GM18870 (cell line): ENCODE data around the gene GPBP1L1.

ENCODE experiments used
- ATAC-seq: cut with Tn5 transposase; IDR thresholded peaks from one replicate; pipeline ENCODE4 v1.9.1; 2021; ENCODE audit warnings: moderate library complexity; ENCODE audit not compliant: unreplicated experiment

The GPBP1L1 gene

DNA sequence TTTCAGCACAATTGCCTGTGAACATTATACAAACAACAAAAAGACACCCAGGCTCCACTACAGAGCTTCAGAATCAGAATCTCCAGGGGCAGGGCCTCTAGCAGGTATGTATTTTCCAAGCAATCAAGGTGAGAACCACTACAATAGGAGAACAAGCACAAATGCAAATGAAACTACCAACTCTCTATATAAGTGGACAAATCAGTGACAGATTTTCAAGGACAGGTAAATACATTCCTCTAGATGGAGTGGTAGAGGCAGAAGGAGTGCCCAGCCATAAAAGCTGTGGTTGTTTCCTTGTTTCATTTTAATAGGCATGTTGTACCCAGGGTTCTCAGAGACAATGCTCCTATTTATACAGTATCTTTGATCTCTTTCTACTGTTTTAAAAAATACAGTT lies 42.4 kb downstream of the GPBP1L1 start:
- no peak for ATAC-seq

DNA sequence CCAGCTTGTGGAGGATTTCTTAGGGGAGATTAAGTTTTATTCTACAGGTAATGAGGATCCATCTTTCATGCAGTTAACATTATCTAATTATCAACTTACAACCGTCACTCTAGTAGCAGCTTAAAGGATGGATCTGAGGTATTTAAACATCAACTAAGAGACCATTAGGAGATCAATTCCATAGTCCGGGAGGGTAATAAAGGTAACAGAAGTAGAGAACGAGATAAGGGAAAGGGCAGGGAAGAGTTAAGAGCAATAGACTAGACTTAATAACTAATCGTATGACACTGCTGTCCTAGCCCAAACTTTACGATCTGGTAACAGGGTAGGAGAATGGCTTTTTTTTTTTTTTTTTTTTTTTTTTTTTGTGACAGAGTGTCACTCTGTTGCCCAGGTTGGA lies 43.0 kb downstream of the GPBP1L1 start:
- ATAC-seq: no peak

DNA sequence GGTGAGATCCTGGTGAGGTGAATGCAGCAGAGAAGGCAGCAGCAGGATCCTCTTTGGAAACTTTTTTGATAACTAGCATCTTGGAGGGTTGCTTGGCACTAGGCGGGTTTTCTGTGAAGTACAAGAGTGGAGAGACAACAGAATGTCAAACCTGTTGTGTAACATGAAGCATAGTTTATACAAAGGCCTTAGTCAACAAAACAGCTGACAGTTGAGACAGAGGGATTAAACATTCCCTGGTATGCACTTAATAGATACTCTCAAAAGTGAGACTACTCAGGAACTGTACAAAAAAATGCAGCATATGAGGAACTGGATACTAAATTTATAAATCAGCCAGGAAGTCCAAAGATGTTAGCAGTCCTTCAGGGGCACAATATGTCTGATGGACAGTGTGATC lies 46.0 kb downstream of the GPBP1L1 start:
- ATAC-seq: no peak

DNA sequence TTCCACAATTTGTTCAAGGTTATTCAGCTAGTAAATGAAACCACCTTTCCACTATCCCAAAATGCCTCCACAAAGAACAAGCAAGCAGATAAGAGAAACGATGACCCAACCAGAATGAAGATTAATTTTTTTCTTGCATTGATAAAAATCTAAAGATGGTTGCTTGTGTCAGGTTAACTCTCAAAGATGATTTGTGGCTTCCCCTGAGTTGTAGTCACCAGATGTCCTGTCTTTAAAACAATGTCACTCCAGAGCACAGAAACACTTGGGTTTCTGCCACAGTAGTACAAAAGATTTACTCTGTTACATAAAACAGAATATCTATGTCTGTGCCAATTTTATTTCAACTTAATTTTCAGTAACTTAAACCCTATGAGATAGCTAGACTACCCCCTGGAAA lies 51.1 kb downstream of the GPBP1L1 start:
- ATAC-seq: no peak

DNA sequence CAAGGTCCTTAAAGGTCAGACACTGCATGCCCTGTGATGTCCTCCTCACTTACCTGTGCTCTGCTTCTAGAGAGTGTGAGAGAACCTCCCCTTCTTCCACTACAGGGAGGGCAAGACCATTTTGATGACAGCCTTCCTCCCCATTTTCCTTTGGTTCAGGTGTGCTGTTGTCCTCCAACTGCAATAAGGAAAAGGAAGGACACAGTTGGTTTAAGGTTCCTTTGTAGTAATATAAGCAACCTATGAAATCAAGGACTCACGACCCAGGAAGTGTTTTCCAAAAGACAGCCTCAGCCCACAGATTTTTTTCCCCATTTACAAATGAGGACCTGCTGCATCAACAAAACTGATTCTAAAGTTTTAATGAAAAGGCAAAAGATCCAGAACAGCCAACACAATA lies 55.9 kb downstream of the GPBP1L1 start:
- no peak for ATAC-seq

DNA sequence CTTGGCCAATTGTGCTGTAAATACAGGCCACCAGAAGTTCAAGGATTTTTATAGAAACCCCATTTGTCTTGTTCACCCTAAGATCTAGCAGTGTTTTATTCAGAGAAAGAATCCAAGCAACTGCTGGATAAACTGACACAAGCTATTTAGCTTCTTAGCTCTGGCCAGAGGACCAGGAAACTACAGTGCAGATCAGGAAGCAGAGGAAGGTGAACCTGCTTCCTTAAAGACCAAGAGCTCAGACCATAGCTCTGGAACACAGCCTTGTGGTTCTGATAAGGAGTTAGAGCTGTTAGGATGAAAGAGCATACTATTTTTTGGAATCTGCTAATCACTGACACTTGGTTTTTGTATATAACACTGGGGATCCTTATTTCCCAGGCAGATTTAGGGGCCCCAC lies 57.3 kb downstream of the GPBP1L1 start:
- ATAC-seq: no peak

DNA sequence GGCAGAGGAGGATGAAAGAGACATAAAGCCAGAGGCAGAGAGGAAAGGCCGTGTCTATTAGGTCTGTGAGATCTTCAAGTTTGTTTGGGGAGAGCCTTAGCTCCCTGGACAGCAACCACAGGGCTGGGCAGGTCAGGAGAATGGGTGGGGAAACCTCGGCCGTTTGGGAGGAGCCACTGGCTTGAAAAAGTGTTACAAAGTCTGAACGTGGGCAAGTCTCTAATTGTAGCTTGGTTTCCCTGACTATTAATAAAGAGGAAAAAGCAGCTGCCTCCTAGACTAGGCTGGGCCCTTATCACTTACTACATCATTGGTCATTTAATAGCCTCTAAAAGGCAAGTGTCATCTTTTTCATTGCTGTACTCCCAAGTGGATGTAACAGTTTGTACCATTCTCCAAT lies 62.4 kb downstream of the GPBP1L1 start, which contains the start of gene CCDC17:
Gene CCDC17 (minus strand): TSS at position 83 of the 400 bp plus-strand sequence. CDS start 145 bp downstream, outside the sequence.
- no peak for ATAC-seq

DNA sequence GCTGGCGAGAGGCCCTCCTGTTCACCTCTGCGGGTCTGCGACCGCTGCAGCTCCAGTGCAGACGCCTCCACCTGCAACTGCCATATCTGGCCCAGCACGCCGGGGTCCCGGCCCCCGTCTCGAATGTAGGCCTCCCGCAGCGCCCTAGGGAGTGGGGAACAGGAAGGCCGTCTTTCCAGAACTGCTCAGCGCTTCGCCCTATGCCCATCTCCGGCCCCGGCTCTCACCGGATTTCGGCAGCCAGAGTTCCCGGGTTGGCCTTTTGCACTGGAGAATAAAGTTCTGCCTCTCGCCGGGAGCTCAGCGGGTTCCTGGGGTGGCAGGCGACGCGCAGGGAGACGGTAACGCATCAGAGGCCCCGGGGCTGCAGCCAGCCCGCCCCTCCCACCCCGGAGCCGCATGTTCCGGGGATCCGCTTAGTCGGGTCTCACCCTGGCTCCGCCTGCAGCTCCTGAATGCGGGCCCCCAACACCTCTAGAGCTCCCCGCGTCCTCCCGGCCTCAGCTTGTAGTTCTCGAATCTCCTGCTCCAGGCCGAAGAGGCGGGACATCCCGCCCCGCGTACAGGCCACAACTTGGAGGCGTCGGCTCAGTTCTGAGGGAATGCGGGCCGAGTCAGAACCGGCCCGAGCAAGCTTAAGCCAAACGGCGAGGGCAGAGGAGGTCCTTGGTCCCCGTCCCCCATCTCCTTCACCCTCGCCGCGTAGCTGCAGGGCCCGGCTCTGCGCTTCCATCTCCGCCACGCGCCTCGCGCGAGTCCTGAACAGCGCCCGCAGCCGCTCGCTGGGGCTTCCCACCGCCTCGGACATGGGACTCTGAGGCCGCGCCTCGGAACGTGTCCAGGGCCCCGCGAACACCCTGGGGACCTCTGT lies 63.6 kb downstream of the GPBP1L1 start:
- no peak for ATAC-seq

DNA sequence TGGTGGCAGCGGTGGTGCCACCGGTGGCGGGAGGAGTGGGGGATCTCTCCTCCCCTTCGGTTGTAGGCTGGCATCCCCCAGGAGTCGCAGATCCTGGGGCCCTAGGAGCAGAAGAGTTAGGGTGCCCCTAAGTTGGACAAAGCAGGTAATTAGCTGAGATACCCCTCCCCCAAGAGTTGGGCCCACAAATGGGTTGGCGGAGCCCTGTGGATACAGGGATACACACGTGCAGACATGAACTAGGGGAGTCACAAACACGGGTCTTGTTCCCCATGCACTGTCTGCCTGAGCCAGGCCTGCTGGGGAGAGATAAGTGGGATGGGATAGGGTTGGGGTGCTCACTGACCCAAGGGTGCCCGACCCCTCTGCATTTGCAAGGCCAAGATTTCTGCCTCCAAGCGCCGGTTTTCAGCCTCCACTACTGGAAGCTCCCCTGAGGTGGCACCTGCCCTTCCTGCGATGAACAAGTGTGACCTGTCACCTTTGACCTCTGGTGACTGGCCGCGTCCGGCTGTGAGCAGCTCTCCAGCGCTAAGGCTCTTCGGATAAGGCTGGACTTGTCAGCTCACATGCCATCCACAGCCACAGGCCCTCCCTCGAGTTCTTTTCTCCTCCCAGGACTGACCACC lies 64.3 kb downstream of the GPBP1L1 start:
- ATAC-seq: no peak

DNA sequence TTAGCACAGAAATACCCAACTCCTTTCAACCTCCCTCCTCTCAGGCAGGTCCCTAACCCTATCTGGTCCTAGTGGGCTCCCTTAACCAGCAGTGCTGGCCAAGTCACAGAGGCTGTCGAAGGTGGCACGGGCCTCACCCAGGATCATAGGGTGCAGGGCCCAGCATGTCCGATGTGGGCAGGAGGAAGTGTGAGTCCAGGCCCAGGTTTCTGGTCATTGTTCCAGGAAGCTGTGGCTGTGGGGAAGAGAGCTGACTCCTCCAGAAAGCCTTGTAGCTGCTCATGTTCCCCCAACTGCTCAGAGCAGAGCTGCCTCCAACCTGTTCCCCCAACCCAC lies 64.9 kb downstream of the GPBP1L1 start:
- no peak for ATAC-seq

DNA sequence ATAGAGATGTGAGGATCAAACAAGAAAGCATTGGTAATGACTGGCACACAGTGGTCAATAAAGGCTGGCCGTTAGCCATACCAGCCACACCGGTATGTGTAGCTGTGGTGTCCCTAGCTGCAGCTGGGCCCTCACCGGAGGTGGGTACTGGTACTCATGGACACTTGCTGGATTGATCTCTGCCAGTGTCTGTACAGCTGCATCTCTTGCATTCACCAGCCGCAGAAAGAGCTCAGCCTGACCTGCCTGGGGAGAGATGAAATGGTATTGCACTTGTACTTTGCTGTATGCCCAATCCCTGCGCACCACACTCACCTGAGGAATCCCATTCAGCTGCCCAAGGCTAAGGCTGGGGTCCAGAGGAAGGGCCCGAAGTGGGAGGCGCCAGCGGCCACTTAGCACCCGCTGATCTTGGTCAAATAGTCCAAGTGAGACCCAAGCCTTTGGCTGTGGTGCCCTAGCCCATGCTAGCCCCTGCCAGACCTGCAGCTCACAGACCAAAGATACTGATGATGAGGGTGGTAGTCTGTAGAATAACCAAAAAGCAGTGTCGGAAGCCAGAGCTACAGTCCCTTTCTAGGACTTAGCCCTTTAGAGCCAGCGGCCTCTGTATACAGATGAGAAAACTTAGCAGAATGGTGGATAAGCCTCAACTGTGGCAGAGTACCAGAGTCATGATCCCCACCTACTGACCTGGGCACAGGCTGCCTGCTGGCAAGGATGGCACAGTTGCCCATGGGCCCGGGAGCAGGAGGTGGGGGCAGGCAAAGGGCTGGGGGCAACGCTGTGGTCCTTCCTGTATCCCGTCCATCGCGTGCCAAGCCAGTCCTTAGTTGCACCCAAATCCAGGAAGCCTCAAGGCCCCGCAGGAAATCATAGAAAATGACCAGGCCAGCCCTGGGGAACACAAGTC lies 65.5 kb downstream of the GPBP1L1 start:
- no peak for ATAC-seq

DNA sequence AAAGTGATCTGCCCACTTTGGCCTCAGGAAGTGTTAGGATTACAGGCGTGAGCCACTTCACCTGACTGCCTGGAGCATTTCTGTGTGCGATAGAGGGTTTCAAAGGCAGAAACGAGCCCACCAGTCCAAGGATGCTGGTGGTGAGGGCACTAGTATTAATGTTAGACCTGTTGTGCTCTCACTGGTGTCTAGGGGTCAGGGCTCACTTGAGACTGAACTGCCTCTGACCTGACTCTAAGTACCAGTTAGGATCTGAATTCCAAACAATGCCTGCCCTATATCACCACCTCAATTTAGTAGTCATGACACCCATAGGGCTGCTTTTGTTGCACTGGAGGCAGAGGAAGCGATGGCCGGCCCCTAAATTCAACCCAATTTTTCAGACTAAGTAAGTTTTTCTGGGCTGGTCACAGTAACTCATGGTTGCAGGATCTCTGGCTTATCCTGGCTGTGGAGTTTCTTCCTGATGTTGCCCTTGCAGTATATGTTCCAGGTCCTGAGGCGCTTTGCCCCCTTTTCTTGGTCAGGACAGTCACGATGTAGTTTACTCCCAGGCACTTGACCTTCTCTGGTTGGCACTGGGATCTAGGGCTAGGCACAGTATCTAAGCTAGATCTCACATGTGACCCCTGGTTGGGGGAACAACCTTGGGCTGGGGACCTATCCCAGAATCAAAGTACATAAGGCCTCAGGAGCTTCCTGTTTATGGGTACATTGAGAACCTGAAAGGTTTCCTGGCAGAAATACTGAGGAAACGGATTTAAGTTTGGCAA lies 67.0 kb downstream of the GPBP1L1 start:
- ATAC-seq: no peak

DNA sequence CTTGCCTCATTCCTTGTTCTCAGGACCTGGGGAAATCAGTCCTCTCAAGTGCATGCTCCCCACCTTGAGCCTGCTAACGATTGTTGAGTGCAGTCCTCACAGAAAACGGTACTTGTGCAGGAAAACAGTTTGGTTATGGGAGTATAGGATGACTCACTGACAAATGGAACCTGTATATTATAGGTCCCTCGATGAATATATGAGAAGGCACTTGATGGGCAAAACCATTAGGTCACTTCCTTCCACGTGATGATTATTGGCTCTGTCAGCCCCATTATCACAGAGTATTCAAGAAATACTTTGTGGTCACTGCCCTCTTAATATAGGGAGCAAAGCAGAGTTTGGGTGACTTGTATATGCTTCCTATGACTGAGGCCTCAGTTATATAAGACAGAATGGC lies 68.7 kb downstream of the GPBP1L1 start:
- ATAC-seq: no peak

DNA sequence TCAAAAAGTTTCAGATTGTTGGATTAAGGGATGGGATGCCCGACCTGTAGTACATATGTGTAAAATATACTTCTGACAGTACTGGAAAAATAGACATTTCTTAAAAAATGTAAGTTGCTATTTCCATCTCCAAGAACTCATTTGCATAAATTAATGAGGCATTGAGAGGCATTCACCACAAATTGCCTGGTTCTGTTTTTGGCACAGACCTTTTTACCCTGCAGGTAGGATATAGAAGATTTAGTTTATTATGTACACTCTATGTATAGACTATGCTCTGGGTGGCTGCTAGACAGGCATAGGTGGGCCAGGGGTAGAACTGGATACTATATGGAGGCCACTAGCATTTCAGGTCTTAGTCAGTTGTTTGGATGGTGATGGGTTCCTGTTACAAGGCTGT lies 70.4 kb downstream of the GPBP1L1 start:
- ATAC-seq: no peak

DNA sequence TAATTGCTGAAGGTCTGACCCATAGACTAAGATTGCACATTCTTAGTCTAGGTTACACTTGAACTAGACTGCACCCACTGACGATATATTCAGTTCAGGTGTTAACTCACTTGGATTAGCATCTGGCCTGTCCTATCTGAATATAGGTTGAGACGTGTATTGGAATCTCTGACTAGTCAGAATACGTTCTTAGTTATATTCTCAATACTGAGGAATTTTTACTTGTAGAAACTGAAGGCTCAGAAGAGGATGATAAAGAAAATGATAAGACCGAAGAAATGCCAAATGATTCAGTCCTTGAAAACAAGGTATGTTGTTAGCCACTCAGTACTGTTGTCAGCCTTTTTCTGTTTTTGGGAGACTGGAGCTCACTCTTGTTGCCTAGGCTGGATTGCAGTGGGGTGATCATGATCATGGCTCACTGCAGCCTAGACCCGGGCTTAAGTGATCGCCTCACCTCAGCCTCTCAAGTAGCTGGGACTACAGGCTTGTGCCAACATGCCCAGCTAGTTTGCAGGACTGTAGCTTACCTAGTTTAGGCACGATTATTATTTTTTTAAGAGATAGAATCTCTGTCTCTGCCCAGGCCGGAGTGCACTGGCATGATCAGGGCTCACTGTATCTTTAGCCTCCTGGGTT lies 73.3 kb downstream of the GPBP1L1 start:
- ATAC-seq: no peak

DNA sequence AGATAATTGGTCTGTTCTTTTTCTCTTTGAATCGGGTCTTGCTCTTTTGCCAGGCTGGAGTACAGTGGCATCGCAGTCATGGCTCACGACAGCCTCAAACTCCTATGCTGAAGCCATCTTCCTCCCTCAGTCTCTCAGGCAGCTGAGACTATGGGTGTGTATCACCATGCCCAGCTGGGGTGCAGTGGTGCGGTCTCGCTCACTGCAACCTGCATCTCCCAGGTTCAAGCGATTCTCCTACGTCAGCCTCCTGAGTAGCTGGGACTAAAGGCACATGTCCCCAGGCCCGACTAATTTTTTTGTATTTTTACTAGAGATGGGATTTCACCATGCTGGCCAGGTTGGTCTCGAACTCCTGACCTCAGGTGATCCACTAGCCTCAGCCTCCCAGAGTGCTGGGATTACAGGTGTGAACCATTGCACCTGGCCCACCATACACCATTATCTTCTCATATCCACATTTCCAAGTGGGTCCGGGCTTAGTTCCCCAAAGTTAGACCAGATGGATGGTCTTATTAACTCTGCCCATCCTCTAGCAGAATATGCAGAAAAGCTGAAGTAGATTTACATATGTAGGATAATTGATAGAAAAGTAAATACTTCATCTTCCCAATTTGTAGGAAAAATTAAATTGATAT lies 75.6 kb downstream of the GPBP1L1 start:
- no peak for ATAC-seq

DNA sequence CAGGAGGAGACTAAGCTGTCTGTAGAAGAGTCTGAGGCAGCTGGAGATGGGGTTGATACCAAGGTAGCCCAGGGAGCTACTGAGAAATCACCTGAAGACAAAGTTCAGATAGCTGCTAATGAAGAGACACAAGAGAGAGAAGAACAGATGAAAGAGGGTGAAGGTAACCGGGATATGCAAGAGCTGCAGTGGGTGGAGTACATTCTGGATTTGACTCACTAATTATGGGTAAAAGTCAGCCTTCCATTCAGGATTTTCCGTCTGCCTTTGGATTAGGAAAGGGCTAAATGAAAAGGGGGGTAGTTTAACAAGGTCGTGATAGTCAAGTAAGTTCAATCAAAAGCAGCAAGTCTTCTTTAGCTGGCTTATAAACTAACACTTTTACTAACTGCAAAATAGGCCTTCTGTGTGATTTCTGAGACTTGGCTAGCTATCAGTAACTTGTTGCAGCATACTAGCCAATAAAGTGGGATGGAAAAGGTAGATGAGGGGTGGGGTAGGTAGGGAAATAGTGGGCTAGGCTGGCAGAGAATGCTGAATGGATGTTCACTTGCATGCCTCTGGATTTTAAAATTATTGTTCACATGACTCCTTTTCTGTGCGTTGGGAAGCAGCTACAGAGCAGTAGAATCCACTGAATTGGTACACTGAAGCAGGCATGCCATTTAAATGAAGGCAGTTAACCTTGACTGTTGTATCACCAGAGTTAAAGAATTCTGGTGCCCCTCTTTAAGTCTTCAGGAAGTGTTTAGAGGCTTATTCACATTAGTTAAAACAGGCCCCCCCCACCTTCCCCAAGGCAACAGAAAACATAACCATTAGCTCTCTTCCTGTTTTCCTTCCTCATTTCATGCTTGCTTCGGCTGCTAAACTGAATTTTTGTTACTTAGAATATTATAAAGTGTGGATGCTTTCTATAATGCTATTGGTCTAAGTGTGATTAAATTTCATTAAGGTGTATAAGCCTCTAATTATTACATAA lies 77.9 kb downstream of the GPBP1L1 start:
- no peak for ATAC-seq

DNA sequence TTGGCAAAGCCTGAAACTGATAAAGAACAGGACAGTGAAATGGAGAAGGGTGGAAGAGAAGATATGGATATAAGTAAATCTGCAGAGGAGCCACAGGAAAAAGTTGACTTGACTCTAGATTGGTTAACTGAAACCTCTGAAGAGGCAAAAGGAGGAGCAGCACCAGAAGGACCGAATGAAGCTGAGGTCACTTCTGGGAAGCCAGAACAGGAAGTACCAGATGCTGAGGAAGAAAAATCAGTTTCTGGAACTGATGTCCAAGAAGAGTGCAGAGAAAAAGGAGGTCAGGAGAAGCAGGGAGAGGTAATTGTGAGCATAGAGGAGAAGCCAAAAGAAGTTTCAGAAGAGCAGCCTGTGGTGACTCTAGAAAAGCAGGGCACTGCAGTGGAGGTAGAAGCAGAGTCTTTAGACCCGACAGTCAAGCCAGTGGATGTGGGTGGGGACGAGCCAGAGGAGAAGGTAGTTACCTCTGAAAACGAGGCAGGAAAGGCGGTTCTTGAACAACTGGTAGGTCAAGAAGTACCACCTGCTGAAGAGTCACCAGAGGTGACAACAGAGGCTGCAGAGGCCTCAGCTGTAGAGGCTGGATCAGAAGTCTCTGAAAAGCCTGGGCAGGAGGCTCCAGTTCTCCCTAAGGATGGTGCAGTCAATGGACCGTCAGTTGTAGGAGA lies 78.8 kb downstream of the GPBP1L1 start:
- ATAC-seq: no peak
